HepG2 (cell line): ENCODE measurements around the gene RPS19BP1. TPM values are rescaled to one million over a fixed set of nuclear protein-coding genes. Genes with fewer than 3 reads are reported as not detected.

Experiments used
- CBX1 ChIP-seq: IDR thresholded peaks from one replicate; pipeline ENCODE4 v1.6.1; 2016; ENCODE audit warnings: antibody characterized with exemption, low read depth
- DBP ChIP-seq: sonication (generic); formaldehyde crosslinking; IDR thresholded peaks from 2 replicates; pipeline ENCODE4 v1.4.0; 2020; ENCODE audit warnings: missing genetic modification reagents; ENCODE audit errors: not compliant biosample characterization
- FOXK2 ChIP-seq: fragments of 450-650 bp; IDR thresholded peaks from 2 replicates; pipeline ENCODE4 v1.6.1; 2016
- FOXP4 ChIP-seq: sonication (generic); formaldehyde crosslinking; IDR thresholded peaks from 2 replicates; pipeline ENCODE4 v1.4.0; 2020; ENCODE audit warnings: missing genetic modification reagents
- GPBP1L1 ChIP-seq: sonication (generic); formaldehyde crosslinking; IDR thresholded peaks from 2 replicates; pipeline ENCODE4 v1.5.0; 2020; ENCODE audit warnings: mild to moderate bottlenecking, missing genetic modification reagents
- KLF16 ChIP-seq, 2 experiments: sonication (generic) in 1 of 2; formaldehyde crosslinking in 1 of 2; IDR thresholded peaks; 2 replicates each; pipeline versions ENCODE4 v1.6.1 to v1.8.0; 2016 to 2023; ENCODE audit warnings: missing genetic modification reagents in 2 of 2, missing compliant biosample characterization in 1 of 2
- MBD4 ChIP-seq: IDR thresholded peaks from 2 replicates; pipeline ENCODE4 v1.6.1; 2012; ENCODE audit warnings: low read length, inconsistent platforms, borderline replicate concordance
- MYNN ChIP-seq: sonication (generic); formaldehyde crosslinking; IDR thresholded peaks from 2 replicates; pipeline ENCODE4 v1.4.0; 2020; ENCODE audit warnings: mild to moderate bottlenecking, low read depth, missing genetic modification reagents
- MYPOP ChIP-seq: sonication (generic); formaldehyde crosslinking; IDR thresholded peaks from 2 replicates; pipeline ENCODE4 v1.8.1; 2023; ENCODE audit warnings: mild to moderate bottlenecking, moderate library complexity, missing genetic modification reagents
- PATZ1 ChIP-seq: sonication (generic); formaldehyde crosslinking; IDR thresholded peaks from 2 replicates; pipeline ENCODE4 v1.4.0; 2020; ENCODE audit warnings: missing genetic modification reagents
- PAWR ChIP-seq: sonication (generic); formaldehyde crosslinking; IDR thresholded peaks from 2 replicates; pipeline ENCODE4 v1.4.0; 2020; ENCODE audit warnings: missing genetic modification reagents, mild to moderate bottlenecking, borderline replicate concordance
- ZBTB26 ChIP-seq: IDR thresholded peaks from 2 replicates; pipeline ENCODE4 v1.6.1; 2016; ENCODE audit warnings: missing compliant biosample characterization, missing genetic modification reagents, borderline replicate concordance
- ZNF121 ChIP-seq: sonication (generic); formaldehyde crosslinking; IDR thresholded peaks from 2 replicates; pipeline ENCODE4 v1.5.0; 2020; ENCODE audit warnings: mild to moderate bottlenecking, missing genetic modification reagents
- ZNF253 ChIP-seq: sonication (generic); formaldehyde crosslinking; IDR thresholded peaks from 2 replicates; pipeline ENCODE4 v1.8.0; 2022; ENCODE audit warnings: mild to moderate bottlenecking, missing genetic modification reagents, borderline replicate concordance
- ZNF281 ChIP-seq: sonication (generic); formaldehyde crosslinking; IDR thresholded peaks from 2 replicates; pipeline ENCODE4 v1.4.0; 2020; ENCODE audit warnings: missing genetic modification reagents, borderline replicate concordance
- ZNF747 ChIP-seq: sonication (generic); formaldehyde crosslinking; IDR thresholded peaks from 2 replicates; pipeline ENCODE4 v1.8.1; 2023; ENCODE audit warnings: missing genetic modification reagents, mild to moderate bottlenecking, borderline replicate concordance
- polyA plus RNA-seq, 8 experiments: library from polyadenylated mRNA; depleted of rRNA in 3 of 8; stranded (reverse) in 7 of 8; unstranded in 1 of 8; fragments of >200 nt; fragmentation: Illumina TruSeq in 4 of 8; extraction: Trizol in 4 of 8; gene quantifications; 2 replicates each; pipeline versions ENCODE4 v1.2.1 to v1.2.3, GENCODE V29; 2011 to 2016; ENCODE audit warnings: low read depth in 4 of 8, missing spikeins in 1 of 8, mixed read lengths in 1 of 8; ENCODE audit not compliant: insufficient read depth in 1 of 8
- total RNA-seq, 5 experiments: library from RNA; depleted of rRNA; stranded (reverse); fragments of >200 nt; fragmentation: Illumina TruSeq; extraction: Trizol; gene quantifications; 2 replicates each; pipeline ENCODE4 v1.2.3, GENCODE V29; 2016; ENCODE audit warnings: low read depth in 1 of 5

The RPS19BP1 gene
- total and polyA plus RNA-seq, 2 of the 13 experiments (the other 11 are each of a cell fraction or from before 2014, with no cell fraction given), result 44.3 to 81.3 TPM

- TF ChIP-seq FOXP4 (CRISPR knock-in tag) (no peak), FOXK2 (no peak), ZNF747 (CRISPR knock-in tag) (no peak; the same call in 1 of the 2 replicates), KLF16 (CRISPR knock-in tag; IDR thresholded peaks at IDR 0.05) (no peak; a peak in 1 of 4 replicates), CBX1 (no peak), MYNN (CRISPR knock-in tag) (no peak), PATZ1 (CRISPR knock-in tag) (peak; percentile 60), ZBTB26 (peak; percentile 51; the same call in 1 of the 2 replicates), GPBP1L1 (CRISPR knock-in tag) (no peak), ZNF121 (no peak; the same call in 1 of the 2 replicates), MYPOP (CRISPR knock-in tag) (no peak), ZNF253 (no peak), PAWR (CRISPR knock-in tag) (no peak), DBP (CRISPR knock-in tag) (no peak), ZNF281 (CRISPR knock-in tag) (peak; percentile 28; the same call in 1 of the 2 replicates), MBD4 (no peak)
Measured at GRCh38 chr22:39534591-39535356, 2.2 kb upstream of the RPS19BP1 start (continued).
